GF-D8 (cell line): Measurements from ENCODE around the gene ZSWIM5.

ENCODE experiments used
- DNase-seq: peaks from one replicate; lab custom pipeline; 2025; lab: John Stamatoyannopoulos, UW

The ZSWIM5 gene

GRCh38 chr1:45026446-45026845, 180.0 kb downstream of the ZSWIM5 start:
- no peak for DNase-seq

- no peak for DNase-seq
These were observed 182.7 kb downstream of the ZSWIM5 start for GRCh38 chr1:45023663-45024062.

- peak; percentile 5 for DNase-seq
These were observed 187.7 kb downstream of the ZSWIM5 start for GRCh38 chr1:45018599-45019230.

- no peak for DNase-seq
These were observed 189.6 kb downstream of the ZSWIM5 start for GRCh38 chr1:45016767-45017166.

- no peak for DNase-seq
These were observed 190.2 kb downstream of the ZSWIM5 start for GRCh38 chr1:45016090-45016697.

GRCh38 chr1:45015683-45016082, 190.7 kb downstream of the ZSWIM5 start:
- DNase-seq: no peak

GRCh38 chr1:45014321-45015028, 191.9 kb downstream of the ZSWIM5 start:
- peak; percentile 51 for DNase-seq

- no peak for DNase-seq
These were observed 192.7 kb downstream of the ZSWIM5 start for GRCh38 chr1:45013551-45014209.

- DNase-seq: peak; percentile 45
These were observed 193.6 kb downstream of the ZSWIM5 start for GRCh38 chr1:45012639-45013278.

GRCh38 chr1:45011837-45012638, 194.4 kb downstream of the ZSWIM5 start, which contains the start of gene UROD:
UROD (plus strand) TSS chr1:45012254; CDS start chr1:45012266, 12 bp downstream.
- peak; percentile 91 for DNase-seq

- peak; percentile 53 for DNase-seq
These were observed 195.3 kb downstream of the ZSWIM5 start, which contains the start of gene HECTD3 for GRCh38 chr1:45010855-45011811. HECTD3 (minus strand) TSS chr1:45011324; CDS start chr1:45011257, 67 bp downstream.

GRCh38 chr1:45009956-45010854, 196.2 kb downstream of the ZSWIM5 start:
- DNase-seq: no peak

GRCh38 chr1:45009296-45009865, 197.0 kb downstream of the ZSWIM5 start:
- no peak for DNase-seq

- DNase-seq: no peak
These were observed 197.9 kb downstream of the ZSWIM5 start for GRCh38 chr1:45008516-45008915.

GRCh38 chr1:45008076-45008475, 198.3 kb downstream of the ZSWIM5 start:
- DNase-seq: no peak

- DNase-seq: no peak
These were observed 199.1 kb downstream of the ZSWIM5 start for GRCh38 chr1:45007311-45007710.

GRCh38 chr1:45005761-45006160, 200.6 kb downstream of the ZSWIM5 start:
- DNase-seq: no peak

GRCh38 chr1:45004281-45004920, 202.0 kb downstream of the ZSWIM5 start:
- no peak for DNase-seq
